Liver (tissue), 3 donors: ENCODE results near the gene PAMR1.

Experiments
- ATF3 ChIP-seq: IDR thresholded peaks from 2 replicates; pipeline ENCODE4 v1.6.1; 2016; ENCODE audit warnings: antibody characterized with exemption
- CTCF ChIP-seq: fragments of 150-350 bp; IDR thresholded peaks from 2 replicates; pipeline ENCODE4 v1.5.1; 2017; ENCODE audit warnings: improper control_type of control experiment, low read depth, low read length; ENCODE audit not compliant: missing input control
- EGR1 ChIP-seq, 2 donors: IDR thresholded peaks; 2 replicates each; pipeline ENCODE4 v1.6.1; 2016 to 2018; ENCODE audit warnings: antibody characterized with exemption in 2 of 2, low read depth in 2 of 2
- FOXA1 ChIP-seq: IDR thresholded peaks from 2 replicates; pipeline ENCODE4 v1.6.1; 2016; ENCODE audit warnings: antibody characterized with exemption
- JUND ChIP-seq, 2 donors: IDR thresholded peaks; 2 replicates each; pipeline ENCODE4 v1.6.1; 2016; ENCODE audit warnings: antibody characterized with exemption in 2 of 2
- MAX ChIP-seq: IDR thresholded peaks from 2 replicates; pipeline ENCODE4 v1.6.1; 2016; ENCODE audit warnings: antibody characterized with exemption
- SP1 ChIP-seq: IDR thresholded peaks from 2 replicates; pipeline ENCODE4 v1.6.1; 2018; ENCODE audit warnings: antibody characterized with exemption, mild to moderate bottlenecking
- TAF1 ChIP-seq: conservative IDR thresholded peaks from 2 replicates; pipeline ENCODE4 v1.6.1; 2016; ENCODE audit warnings: antibody characterized with exemption, mild to moderate bottlenecking
- YY1 ChIP-seq: IDR thresholded peaks from 2 replicates; pipeline ENCODE4 v1.6.1; 2016; ENCODE audit warnings: antibody characterized with exemption, mild to moderate bottlenecking
- TF ChIP-seq, protein P1 (sequence below): IDR thresholded peaks from 2 replicates; pipeline ENCODE4 v1.6.1; 2016; ENCODE audit warnings: antibody characterized with exemption, mild to moderate bottlenecking
- donor health status: healthy.
- donor health status: healthy.

- TF ChIP-seq MAX (no peak), CTCF (no peak), SP1 (no peak), EGR1 (IDR thresholded peaks at IDR 0.05; ENCODE audit: low read depth in 2 of 2) (no peak), ATF3 (no peak), JUND (IDR thresholded peaks at IDR 0.05) (no peak), YY1 (no peak), FOXA1 (no peak), TAF1 (no peak)
- TF ChIP-seq, protein P1, sequence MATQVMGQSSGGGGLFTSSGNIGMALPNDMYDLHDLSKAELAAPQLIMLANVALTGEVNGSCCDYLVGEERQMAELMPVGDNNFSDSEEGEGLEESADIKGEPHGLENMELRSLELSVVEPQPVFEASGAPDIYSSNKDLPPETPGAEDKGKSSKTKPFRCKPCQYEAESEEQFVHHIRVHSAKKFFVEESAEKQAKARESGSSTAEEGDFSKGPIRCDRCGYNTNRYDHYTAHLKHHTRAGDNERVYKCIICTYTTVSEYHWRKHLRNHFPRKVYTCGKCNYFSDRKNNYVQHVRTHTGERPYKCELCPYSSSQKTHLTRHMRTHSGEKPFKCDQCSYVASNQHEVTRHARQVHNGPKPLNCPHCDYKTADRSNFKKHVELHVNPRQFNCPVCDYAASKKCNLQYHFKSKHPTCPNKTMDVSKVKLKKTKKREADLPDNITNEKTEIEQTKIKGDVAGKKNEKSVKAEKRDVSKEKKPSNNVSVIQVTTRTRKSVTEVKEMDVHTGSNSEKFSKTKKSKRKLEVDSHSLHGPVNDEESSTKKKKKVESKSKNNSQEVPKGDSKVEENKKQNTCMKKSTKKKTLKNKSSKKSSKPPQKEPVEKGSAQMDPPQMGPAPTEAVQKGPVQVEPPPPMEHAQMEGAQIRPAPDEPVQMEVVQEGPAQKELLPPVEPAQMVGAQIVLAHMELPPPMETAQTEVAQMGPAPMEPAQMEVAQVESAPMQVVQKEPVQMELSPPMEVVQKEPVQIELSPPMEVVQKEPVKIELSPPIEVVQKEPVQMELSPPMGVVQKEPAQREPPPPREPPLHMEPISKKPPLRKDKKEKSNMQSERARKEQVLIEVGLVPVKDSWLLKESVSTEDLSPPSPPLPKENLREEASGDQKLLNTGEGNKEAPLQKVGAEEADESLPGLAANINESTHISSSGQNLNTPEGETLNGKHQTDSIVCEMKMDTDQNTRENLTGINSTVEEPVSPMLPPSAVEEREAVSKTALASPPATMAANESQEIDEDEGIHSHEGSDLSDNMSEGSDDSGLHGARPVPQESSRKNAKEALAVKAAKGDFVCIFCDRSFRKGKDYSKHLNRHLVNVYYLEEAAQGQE: no peak
These were observed 24.7 kb downstream of the PAMR1 start for GRCh38 chr11:35500744-35501143.
